CD4-positive, alpha-beta T cell treated with Interleukin-17A for 4 hours (primary cell): Measurements from ENCODE around the gene LRRC63.

Source experiments
- DNase-seq: peaks from one replicate; pipeline ENCODE4 v3.0.0-alpha.2; 2020; ENCODE audit warnings: mixed read lengths

Gene LRRC63

DNA sequence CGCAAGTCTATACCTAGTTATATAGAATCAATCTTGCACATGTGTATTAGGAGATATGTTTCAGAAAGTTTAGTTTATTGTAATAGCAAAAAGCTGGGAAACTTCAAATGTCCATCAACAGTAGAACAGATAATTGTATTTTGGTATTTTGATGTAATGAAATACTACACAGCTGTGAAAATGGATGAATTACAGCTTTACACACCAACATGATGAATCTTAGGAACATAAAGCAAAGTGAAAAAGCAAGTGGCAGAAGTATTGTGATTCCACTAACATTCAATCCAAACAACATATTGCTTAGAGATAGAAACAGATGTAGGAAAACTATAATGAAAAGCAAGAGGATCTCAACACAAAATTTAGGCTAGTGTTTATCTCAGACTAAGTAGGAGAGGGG lies 102.9 kb downstream of the LRRC63 start:
- no peak for DNase-seq

DNA sequence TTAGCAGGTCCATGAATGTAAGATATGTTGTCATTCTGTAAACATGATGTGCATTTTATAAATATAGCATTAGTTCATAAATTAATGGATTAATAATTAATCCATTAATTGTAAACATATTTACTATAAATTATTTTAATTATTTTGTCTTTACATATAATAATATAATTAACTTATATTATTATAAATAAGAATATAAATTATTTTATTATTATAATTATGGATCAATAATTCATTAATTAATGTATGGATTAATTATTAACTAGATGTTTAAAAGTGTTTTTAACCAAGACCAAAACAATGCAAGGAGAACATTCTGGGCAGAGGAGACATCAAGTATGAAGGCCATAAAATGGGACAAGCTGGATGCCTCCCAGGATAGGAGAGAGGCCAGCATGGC lies 103.3 kb downstream of the LRRC63 start:
- no peak for DNase-seq

- DNase-seq: no peak
These were observed 103.9 kb downstream of the LRRC63 start for GRCh38 chr13:46315491-46316075.

DNA sequence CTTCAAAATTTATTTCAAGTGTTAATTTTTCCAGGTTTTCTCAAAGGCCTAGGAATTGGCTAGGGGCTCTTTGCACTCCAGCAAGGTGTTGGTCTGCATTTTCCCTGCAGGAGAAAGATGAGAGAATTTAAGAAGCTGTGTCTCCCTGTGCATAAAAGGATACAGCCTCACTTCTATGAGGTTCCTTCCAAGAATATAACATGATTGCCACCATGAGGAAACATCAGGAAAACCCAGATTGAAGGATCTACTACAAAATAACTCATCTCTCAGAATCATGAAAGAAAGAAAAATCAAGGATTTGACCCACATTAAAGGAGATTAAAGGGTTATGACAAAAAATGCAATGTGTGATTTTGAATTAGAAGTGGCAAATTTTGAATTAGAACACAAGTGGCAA lies 105.4 kb downstream of the LRRC63 start:
- DNase-seq: no peak

DNA sequence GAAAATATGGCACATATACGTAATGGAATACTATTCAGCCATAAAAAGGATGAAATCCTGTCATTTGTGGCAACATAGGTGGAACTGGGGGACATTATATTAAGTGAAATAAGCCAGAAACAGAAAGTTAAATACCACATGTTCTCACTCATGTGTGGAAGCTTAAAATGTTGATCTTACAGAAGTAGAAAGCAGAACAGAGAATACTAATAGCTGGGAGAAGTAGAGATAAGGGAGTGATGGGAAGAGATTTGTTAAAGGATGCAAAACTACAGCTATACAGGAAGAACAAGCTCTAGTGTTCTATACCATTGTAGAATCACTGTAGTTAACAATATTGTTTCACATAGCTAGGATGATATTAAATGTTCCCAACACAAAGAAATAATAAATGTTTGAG lies 107.3 kb downstream of the LRRC63 start:
- DNase-seq: no peak

DNA sequence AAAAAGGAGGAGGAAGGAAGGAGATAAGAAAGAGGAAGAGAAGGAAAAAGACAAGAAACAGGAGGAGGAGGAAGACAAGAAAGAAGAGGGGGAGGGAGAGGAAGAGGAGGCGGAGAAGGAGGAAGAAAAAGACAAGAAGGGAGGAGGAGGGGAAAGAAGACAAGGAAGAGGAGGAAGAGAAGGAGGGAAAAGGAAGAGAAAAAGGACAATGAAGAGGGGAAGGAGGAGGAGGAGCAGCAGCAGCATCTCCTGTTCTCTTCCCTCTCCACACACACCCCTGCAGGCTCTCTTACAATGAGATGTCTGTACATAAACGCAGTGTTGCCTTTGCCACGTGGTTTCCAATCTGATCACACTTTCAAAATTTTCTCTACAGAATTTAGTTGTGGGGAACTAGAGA lies 108.7 kb downstream of the LRRC63 start:
- peak; percentile 21 for DNase-seq

GRCh38 chr13:46320821-46321220 lies 109.1 kb downstream of the LRRC63 start:
- peak; percentile 9 for DNase-seq

- peak; percentile 81 for DNase-seq
These were observed 109.9 kb downstream of the LRRC63 start for GRCh38 chr13:46321494-46322225.

- no peak for DNase-seq
These were observed 113.2 kb downstream of the LRRC63 start for GRCh38 chr13:46324976-46325375.
